Fibroblast of lung (primary cell): Measurements from ENCODE around the gene TMEM184A. TPM values are rescaled to one million over a fixed set of nuclear protein-coding genes. Genes with fewer than 3 reads are reported as not detected.

Experiments
- DNase-seq, 2 donors: peaks; one replicate each; pipeline versions ENCODE4 v3.0.0 to v3.0.0-alpha.2; 2010; ENCODE audit warnings: low read depth in 2 of 2
- H2AFZ ChIP-seq: 2 replicates; pipeline ENCODE4 v1.5.1; 2012; ENCODE audit warnings: low read length, control low read depth, inconsistent platforms
- H3K27ac ChIP-seq: 2 replicates; pipeline ENCODE4 v1.5.1; 2011; ENCODE audit warnings: low read length, control low read depth; ENCODE audit not compliant: insufficient read depth
- H3K27me3 ChIP-seq: 2 replicates; pipeline ENCODE4 v1.5.1; 2011; ENCODE audit warnings: mild to moderate bottlenecking, low read length; ENCODE audit not compliant: control insufficient read depth, insufficient read depth
- H3K36me3 ChIP-seq: 2 replicates; pipeline ENCODE4 v1.5.1; 2011; ENCODE audit warnings: low read length; ENCODE audit not compliant: control insufficient read depth, insufficient read depth
- H3K4me1 ChIP-seq: 2 replicates; pipeline ENCODE4 v1.5.1; 2011; ENCODE audit warnings: low read length; ENCODE audit not compliant: control insufficient read depth, insufficient read depth; ENCODE audit errors: extremely low read depth
- H3K4me2 ChIP-seq: 2 replicates; pipeline ENCODE4 v1.5.1; 2011; ENCODE audit warnings: low read length, control low read depth; ENCODE audit not compliant: insufficient read depth; ENCODE audit errors: extremely low read depth
- H3K4me3 ChIP-seq, 4 experiments: fragments of 200-600 bp in 1 of 4; sonication (generic) in 1 of 4; replicated peaks in 1 of 4; 2 replicates each; pipeline ENCODE4 v1.5.1; 2011 to 2016; ENCODE audit warnings: low read length in 4 of 4, low read depth in 3 of 4, mild to moderate bottlenecking in 3 of 4, control low read depth in 2 of 4, inconsistent platforms in 1 of 4, mixed read lengths in 1 of 4; ENCODE audit not compliant: insufficient read depth in 1 of 4; ENCODE audit errors: control extremely low read depth in 1 of 4
- H3K79me2 ChIP-seq: 2 replicates; pipeline ENCODE4 v1.5.1; 2012; ENCODE audit warnings: mild to moderate bottlenecking, low read length, inconsistent platforms; ENCODE audit not compliant: control insufficient read depth, insufficient read depth
- H3K9ac ChIP-seq: 2 replicates; pipeline ENCODE4 v1.5.1; 2011; ENCODE audit warnings: mild to moderate bottlenecking, low read length, control low read depth; ENCODE audit not compliant: insufficient read depth
- H3K9me3 ChIP-seq: 2 replicates; pipeline ENCODE4 v1.5.1; 2012; ENCODE audit warnings: low read depth, low read length; ENCODE audit not compliant: control insufficient read depth, insufficient read depth
- H4K20me1 ChIP-seq: 2 replicates; pipeline ENCODE4 v1.5.1; 2011; ENCODE audit warnings: low read length; ENCODE audit not compliant: control insufficient read depth, insufficient read depth; ENCODE audit errors: extremely low read depth
- CTCF ChIP-seq, 2 donors: IDR thresholded peaks in 1 of 2; conservative IDR thresholded peaks in 1 of 2; 1 replicate in 1 of 2; 2 replicates in 1 of 2; pipeline ENCODE4 v1.5.1; 2011 to 2012; ENCODE audit warnings: low read length in 2 of 2, control low read depth in 1 of 2, inconsistent platforms in 1 of 2, low read depth in 1 of 2, mild to moderate bottlenecking in 1 of 2
- EZH2 ChIP-seq: IDR thresholded peaks from 2 replicates; pipeline ENCODE4 v1.5.1; 2012; ENCODE audit warnings: low read length, control low read depth, mild to moderate bottlenecking; ENCODE audit errors: missing control alignments
- polyA plus RNA-seq, 2 donors: library from polyadenylated mRNA; depleted of rRNA in 1 of 2; stranded (reverse) in 1 of 2; unstranded in 1 of 2; fragments of >200 nt; gene quantifications; 2 replicates each; pipeline ENCODE4 v1.2.1, GENCODE V29; 2011 to 2012; ENCODE audit warnings: missing spikeins in 1 of 2
- total RNA-seq: library from RNA; depleted of rRNA; stranded (reverse); fragments of >200 nt; gene quantifications from 2 replicates; pipeline ENCODE4 v1.2.1, GENCODE V29; 2014

The TMEM184A gene
- total and polyA plus RNA-seq, 2 donors (not counting 1 experiment from before 2014, with no cell fraction given): under 0.01 to 0.05 TPM

DNA sequence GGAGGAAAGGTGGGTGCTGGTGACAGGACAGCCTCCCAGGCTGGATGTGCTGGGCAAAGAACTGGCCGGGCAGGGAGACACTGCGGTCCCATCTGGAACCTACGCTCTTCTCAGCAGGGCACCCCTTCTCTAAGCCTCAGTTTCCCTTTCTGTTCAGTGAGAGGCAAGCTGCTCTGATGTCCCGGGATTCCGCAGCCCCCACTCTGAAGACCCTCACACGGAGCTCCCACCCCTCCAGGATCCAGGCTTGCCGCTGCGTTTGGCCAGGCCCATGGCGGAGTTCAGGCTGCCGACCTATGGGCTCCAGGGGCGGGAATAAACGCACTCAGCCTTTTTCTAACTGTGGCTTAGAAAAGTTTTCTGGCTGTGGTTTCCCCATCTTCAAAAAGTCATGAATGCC is 41.6 kb downstream of the TMEM184A start:
- peaks cover 5% of the 10 kb centered on the region for H3K4me1 ChIP-seq
- H4K20me1 ChIP-seq: no peaks in the 10 kb centered on the region
- H3K36me3 ChIP-seq: no peaks in the 10 kb centered on the region
- H3K4me3 ChIP-seq: no peak overlapping the region
- no peaks in the 10 kb centered on the region for H3K27me3 ChIP-seq
- no peak overlapping the region for H3K9ac ChIP-seq
- no peak overlapping the region for H3K27ac ChIP-seq
- no peaks in the 10 kb centered on the region for H3K79me2 ChIP-seq
- DNase-seq: no peak
- TF ChIP-seq CTCF (conservative IDR thresholded peaks at IDR 0.05 in 1 of 2, IDR thresholded peaks at IDR 0.05 in 1 of 2; ENCODE audit: low read depth in 1 of 2, low read length in 2 of 2) (no peak), EZH2 (no peak)
- H2AFZ ChIP-seq: no peak overlapping the region
- no peak overlapping the region for H3K4me2 ChIP-seq
- no peaks in the 10 kb centered on the region for H3K9me3 ChIP-seq

- H3K4me3 ChIP-seq: no peak overlapping the region
- DNase-seq: peak in 1 of 2 donors; percentile 28
- peak overlapping the region; percentile 35 for H3K4me2 ChIP-seq
Observed at GRCh38 chr7:1513657-1514095, 42.3 kb downstream of the TMEM184A start.

More at GRCh38 chr7:1513657-1514095, 42.3 kb downstream of the TMEM184A start:
- Histone ChIP-seq H3K79me2 (no peaks in the 10 kb centered on the region), H3K4me1 (peaks cover 5% of the 10 kb centered on the region), H2AFZ (no peak overlapping the region), H3K9ac (peak overlapping the region; percentile 30), H3K9me3 (no peaks in the 10 kb centered on the region), H3K27ac (peak overlapping the region; percentile 36), H3K36me3 (no peaks in the 10 kb centered on the region), H4K20me1 (no peaks in the 10 kb centered on the region), H3K27me3 (no peaks in the 10 kb centered on the region)
- TF ChIP-seq EZH2 (no peak), CTCF (conservative IDR thresholded peaks at IDR 0.05 in 1 of 2, IDR thresholded peaks at IDR 0.05 in 1 of 2; ENCODE audit: low read depth in 1 of 2, low read length in 2 of 2) (no peak)
